GM18517 (cell line): ENCODE data around the gene TEC.

ENCODE experiments used
- ATAC-seq: cut with Tn5 transposase; IDR thresholded peaks from one replicate; pipeline ENCODE4 v1.9.1; 2021; ENCODE audit warnings: mild to moderate bottlenecking, moderate library complexity; ENCODE audit not compliant: unreplicated experiment

Gene TEC

GRCh38 chr4:48093991-48094416 lies 175.6 kb downstream of the TEC start:
- no peak for ATAC-seq

- ATAC-seq: no peak
These were observed 179.0 kb downstream of the TEC start for GRCh38 chr4:48090621-48091020.

- no peak for ATAC-seq
These were observed 183.6 kb downstream of the TEC start for GRCh38 chr4:48085821-48086589.
